OCI-LY3 (cell line): Measurements from ENCODE around the gene LSP1.

Experiments
- CTCF ChIP-seq: fragments of 200-600, 300-600 bp; sonication (generic); IDR thresholded peaks from 2 replicates; pipeline ENCODE4 v1.5.1; 2014; ENCODE audit warnings: antibody characterized with exemption, low read length, low read depth
- EZH2phosphoT487 ChIP-seq: fragments of 200-600 bp; shearing (Covaris generic); IDR thresholded peaks from 2 replicates; pipeline ENCODE4 v1.6.1; 2018; ENCODE audit warnings: antibody characterized with exemption, mixed run types, low read depth

- TF ChIP-seq CTCF (no peak), EZH2phosphoT487 (no peak)
These were observed 78.6 kb downstream of the LSP1 start for GRCh38 chr11:1931341-1932104.
